SHP77 treated with DMSO at 0.1 percent for 48 hours (cell line): ENCODE measurements around the gene KRTAP20-4.

Experiments used
- DNase-seq: peaks from one replicate; lab custom pipeline; 2025; lab: John Stamatoyannopoulos, UW

KRTAP20-4 gene

DNA sequence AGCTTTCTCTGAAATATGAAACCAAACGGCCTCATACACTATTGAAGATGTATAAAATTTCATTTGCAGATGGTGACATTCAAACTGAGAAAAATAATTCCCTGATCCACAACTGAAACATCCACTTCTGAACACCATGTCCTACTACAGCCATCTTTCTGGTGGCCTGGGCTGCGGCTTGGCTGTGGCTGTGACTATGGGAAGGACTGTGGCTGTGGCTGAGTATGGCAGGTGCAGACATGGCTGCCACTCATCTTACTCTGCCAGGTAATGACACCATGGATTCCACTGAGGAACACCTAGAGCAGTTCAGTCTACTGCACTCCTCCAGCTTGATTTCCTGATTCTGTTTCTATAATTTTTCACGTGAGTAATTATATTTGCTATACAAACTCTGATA is at the start of gene KRTAP20-4:
Gene KRTAP20-4, plus strand, starts transcription at position 106 of the 400 bp plus-strand sequence.
- DNase-seq: no peak

DNA sequence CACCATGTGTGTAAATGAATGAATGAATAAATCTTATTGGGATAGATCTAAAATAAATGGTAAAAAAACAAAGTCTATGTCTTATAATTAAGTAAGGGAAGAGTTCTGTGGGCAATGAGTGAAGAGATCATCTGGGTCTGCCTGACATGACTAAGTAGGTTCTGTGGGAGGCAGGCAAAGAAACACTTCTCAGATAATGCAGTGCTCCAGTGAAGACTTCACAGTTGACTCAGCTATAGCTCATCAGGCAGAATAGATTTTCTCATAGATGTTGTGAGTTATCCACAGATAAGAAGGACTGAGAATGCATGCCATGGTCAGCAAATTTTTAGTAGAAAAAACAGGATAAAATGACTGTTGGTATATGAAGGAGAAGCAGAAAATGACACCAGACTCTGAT is 42.7 kb upstream of the KRTAP20-4 start:
- no peak for DNase-seq

DNA sequence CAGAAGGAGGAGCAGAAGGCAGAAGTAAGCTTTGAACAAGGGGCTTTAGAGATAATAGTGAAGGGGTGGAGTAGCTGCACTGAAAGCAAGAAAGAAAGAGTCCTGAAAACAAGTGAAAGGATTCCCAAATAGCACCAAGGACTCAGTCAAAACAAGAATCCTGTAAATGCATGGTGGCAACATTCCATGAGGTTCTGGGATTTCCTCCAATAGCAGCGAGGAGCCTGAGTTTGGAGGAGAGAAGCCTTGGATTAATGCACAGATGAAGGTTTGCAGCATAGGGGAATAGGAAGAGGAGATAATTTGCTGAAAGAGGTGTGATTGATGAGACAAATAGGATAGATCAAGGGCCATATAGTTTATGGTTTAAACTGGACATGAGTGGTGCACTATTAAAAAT is 41.1 kb upstream of the KRTAP20-4 start:
- DNase-seq: no peak

GRCh38 chr21:30580132-30580531 is 40.3 kb upstream of the KRTAP20-4 start:
- no peak for DNase-seq

- no peak for DNase-seq
Observed at GRCh38 chr21:30582870-30583269, 37.6 kb upstream of the KRTAP20-4 start.

GRCh38 chr21:30590297-30590696 is 30.1 kb upstream of the KRTAP20-4 start, which contains the start of gene KRTAP22-2:
KRTAP22-2 (minus strand) TSS chr21:30590397.
- no peak for DNase-seq

DNA sequence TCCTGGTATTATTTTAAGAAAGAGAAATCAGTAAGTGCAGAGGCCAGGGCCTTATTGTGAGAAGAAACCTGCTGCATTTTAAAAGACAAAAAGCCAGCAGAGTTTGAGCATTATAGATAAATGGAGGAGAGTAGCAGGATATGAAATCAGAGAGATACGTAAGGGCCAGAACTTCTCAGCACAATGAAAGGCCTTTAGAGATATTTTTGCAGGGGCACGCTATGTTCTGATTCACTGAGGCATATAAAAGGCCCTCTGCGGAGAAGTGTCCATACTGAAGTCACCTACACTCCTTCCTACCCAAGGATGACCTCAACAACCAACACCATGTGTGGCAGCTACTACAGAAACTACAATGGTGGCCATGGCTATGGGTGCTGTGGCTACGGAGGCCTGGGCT is 28.3 kb upstream of the KRTAP20-4 start, which contains the start of gene KRTAP6-3:
Gene KRTAP6-3, plus strand, starts transcription at position 301 of the 400 bp plus-strand sequence. Its CDS starts 6 bp downstream, at position 307.
- no peak for DNase-seq

- DNase-seq: no peak
Observed at GRCh38 chr21:30598802-30599201, 21.6 kb upstream of the KRTAP20-4 start, which contains the start of gene KRTAP6-2. KRTAP6-2 (minus strand) TSS chr21:30598902; CDS start chr21:30598874, 28 bp downstream.

GRCh38 chr21:30600787-30601186 is 19.6 kb upstream of the KRTAP20-4 start, which contains the start of gene KRTAP22-1:
KRTAP22-1 (plus strand) TSS chr21:30601087.
- DNase-seq: no peak

DNA sequence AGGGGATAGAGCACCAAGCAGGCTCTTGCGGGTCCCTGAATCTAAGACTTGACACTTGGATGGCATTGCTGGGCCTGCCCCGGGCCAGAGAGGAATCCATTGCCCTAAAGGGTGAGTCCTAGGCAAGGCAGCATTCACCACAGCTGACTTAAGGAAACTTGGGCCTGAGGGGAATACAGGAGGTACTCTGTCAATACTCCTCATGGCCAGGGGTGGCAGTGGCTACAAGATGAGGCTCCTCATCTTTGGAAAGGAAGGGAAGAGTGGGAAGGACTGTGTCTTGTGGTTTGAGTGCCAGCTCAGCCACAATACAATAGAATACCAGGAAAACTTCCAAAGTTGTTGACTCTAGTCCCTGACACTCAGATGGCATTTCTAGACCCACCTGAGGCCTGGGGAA is 14.5 kb upstream of the KRTAP20-4 start:
- no peak for DNase-seq

GRCh38 chr21:30612132-30612531 is 8.3 kb upstream of the KRTAP20-4 start:
- no peak for DNase-seq

DNA sequence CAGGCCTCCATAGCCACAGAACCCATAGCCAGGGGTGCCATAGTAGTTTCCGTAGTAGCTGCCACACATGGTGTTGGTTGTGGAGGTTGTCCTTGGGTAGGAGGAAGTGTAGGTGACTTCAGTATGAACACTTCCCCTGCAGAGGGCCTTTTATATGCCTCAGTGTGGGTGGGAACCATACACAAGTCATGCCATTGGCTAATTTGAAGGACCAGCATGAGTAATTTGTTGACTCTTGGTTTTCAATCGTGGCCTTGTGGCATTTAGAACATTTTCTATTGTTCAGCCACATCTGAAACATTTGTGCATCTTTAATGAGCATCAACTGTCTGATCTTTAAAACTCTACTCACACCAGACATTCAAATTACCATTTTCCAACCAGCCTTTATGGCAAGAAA is 6.6 kb upstream of the KRTAP20-4 start, which contains the start of gene KRTAP6-1:
Gene KRTAP6-1, minus strand, starts transcription at position 95 of the 400 bp plus-strand sequence. Its CDS starts 26 bp downstream, at position 69.
- no peak for DNase-seq

DNA sequence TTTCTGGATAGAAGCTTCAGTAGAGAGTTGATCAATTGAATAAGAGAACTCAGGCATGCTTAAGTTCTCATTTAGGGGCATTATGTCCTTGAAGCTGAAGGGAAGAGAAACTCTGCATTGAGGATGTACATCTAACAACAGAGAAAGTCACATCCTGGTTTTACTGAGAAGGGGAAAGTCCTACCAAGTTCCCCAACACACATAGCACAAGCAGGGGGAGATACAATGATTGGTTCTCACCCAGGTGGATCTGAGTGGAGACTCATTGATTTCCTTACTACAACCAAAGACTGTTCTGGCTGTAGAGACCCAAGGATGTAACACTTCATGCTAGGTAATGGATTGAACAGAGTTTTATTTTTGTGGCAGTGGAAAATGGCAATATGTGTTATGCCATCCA is 5.2 kb upstream of the KRTAP20-4 start:
- DNase-seq: no peak

DNA sequence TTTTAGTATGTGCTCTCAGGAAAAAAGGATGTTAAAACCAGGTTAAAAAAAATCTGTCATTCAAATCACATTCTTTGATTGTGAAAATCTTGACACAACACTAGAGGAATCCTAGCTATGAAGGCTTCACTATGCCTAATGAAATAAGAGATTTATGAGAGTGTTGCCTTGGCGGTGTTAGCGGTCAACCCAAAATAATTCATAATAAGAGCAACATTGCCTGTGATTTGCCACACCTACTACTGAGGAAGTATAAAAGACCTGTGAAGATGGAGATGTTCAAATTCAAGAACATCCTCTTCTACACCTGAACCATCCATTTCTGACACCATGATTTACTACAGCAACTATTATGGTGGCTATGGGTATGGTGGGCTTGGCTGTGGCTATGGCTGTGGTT is 4.3 kb upstream of the KRTAP20-4 start, which contains the start of gene KRTAP20-1:
Gene KRTAP20-1, plus strand, starts transcription at position 301 of the 400 bp plus-strand sequence. Its CDS starts 30 bp downstream, at position 331.
- no peak for DNase-seq

GRCh38 chr21:30620080-30620479 is 347 bp upstream of the KRTAP20-4 start:
- no peak for DNase-seq

- DNase-seq: no peak
Observed at GRCh38 chr21:30623362-30623761, 2.9 kb downstream of the KRTAP20-4 start.

DNA sequence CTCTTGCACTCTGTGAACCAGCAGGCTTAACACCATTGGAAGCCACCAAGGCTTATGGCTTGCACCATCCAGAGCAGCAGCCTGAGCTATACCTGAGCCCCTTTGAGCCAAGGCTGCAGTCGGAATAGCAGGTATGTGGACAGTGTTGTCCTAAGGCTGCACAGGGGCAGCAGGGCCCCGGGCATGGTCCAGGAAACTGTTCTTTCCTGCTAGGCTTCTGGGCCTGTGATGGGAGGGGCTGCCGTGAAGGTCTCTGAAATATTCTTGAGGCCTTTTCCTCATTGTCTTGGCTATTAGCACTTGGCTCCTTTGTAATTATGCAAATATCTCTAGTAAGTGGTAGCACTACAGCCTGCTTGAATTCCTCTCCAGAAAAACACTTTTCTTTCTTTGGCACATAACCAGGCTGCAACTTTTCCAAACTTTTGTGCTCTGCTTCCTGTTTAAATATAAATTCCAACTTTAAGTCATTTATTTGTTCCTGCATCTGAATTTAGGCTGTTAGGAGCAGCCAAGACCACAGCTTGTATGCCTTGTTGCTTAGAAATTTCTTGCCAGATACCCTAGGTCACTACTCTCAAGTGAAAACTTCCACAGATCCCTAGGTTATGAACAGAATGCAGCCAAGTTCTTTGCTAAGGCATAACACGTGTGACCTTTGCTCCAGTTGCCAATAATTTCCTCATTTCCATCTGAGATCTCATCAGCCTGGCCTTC is 5.2 kb downstream of the KRTAP20-4 start:
- DNase-seq: no peak

DNA sequence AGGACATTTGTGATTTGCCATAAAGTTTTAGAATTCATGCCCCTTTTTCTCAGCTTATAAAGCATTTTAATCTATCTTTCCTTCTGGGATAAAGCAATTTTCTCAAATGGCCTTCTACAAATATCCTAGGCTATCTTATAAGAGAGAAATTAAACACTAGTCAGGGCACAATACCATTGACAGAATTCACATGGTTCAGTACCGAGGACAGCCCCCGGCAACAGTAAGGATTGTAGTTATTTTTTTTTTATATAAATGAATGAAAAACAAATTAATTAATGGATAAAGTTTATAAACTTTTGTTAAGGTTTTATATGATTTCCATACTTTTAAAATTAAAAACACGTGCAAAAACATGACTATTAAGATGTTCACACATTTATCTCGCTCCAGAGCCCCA is 7.7 kb downstream of the KRTAP20-4 start:
- DNase-seq: no peak

DNA sequence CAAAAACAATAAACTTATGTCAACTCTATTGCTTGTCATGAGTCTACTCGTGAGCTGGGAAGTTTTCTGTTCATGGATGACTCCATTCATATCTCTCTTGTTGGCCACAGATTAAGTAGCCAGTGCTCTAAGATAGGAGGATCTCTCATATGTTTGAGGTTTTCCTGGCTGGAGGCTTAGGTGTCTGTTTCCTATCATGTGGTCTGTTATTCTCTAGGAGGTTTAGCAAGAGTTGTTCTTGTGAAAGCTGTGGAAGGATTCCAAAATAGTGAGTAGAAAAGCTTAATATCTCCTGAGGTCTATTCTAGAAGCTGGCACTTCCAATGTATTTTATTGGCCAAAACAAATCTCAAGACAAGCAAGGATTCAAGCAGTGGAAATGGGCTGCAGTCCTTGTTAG is 8.8 kb downstream of the KRTAP20-4 start:
- no peak for DNase-seq

GRCh38 chr21:30634906-30635305 is 14.5 kb downstream of the KRTAP20-4 start, which contains the start of gene KRTAP20-2:
KRTAP20-2 (plus strand) TSS chr21:30635206; CDS start chr21:30635264, 58 bp downstream.
- DNase-seq: no peak

DNA sequence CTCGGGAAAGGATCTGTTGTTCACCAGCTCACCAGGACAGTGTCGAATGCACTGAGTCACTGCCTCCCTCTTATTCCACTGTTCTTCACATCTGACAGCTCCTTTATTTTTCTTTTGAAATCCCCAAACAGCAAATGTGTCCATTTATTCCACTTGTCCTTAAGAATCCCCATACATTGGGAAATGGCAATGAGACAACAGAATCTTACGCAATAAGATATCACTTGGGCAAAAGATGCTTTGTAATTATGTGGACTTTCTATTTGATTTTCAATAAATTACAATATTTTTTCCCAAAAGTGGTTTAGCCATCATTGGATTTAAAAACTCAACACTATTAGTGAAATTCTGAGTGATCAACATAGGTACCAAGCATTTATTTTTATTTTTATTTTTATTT is 18.3 kb downstream of the KRTAP20-4 start:
- DNase-seq: no peak

GRCh38 chr21:30642564-30642963 is 22.1 kb downstream of the KRTAP20-4 start, which contains the start of gene KRTAP20-3:
KRTAP20-3 (plus strand) TSS chr21:30642864.
- DNase-seq: no peak

DNA sequence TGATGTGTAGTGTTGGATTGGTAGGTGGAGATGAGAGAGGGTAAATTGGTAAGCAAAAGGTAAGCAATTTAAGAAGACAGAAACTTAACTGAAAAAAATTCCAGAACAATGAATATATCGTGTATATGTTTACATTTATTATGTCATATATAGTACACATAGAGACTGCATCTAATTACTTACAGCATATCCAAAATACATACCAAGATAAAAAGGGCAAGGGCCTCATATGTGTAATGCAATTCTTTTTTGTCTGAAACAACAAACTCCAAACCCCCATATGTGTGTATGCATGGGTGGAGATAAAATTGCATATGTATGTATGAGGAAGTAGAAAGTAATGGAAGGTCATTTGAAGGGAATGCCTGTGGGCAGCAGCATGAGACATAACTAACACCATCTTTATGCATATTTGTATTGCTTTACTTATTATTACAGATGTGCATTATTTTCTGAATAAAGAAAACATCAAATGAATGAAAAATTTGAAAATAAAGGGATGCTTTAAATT is 26.5 kb downstream of the KRTAP20-4 start:
- DNase-seq: no peak
